K562 (cell line): ENCODE data around the gene NUTF2. TPM values are rescaled to one million over a fixed set of nuclear protein-coding genes. Genes with fewer than 3 reads are reported as not detected.

Source experiments
- ATAC-seq: fragments of 200-7000 bp; cut with Tn5 transposase; 3 replicates; pipeline ENCODE4 v1.9.1; 2020; ENCODE audit warnings: moderate library complexity
- BruUV-seq: library from RNA; stranded (reverse); fragments of 400-500 nt; replicated peaks from 2 replicates; lab custom pipeline; 2021; lab: Mats Ljungman, UMichigan
- CTCF ChIA-PET: fragments of 300-600 bp; formaldehyde crosslinking; extraction: SDS; loops from one replicate; lab custom pipeline; 2021; ENCODE audit warnings: low intra/inter-chr PET ratio; lab: Yijun Ruan, JAX
- POLR2A ChIA-PET: fragments of 300-600, 350-650 bp; sonication (Branson Sonifier 250); formaldehyde crosslinking; extraction: SDS; loops from one replicate; lab custom pipeline; 2021; ENCODE audit warnings: antibody characterized with exemption, inconsistent platforms; lab: Yijun Ruan, JAX
- DNase-seq, 4 experiments: peaks; one replicate each; pipeline versions ENCODE4 v3.0.0 to v3.0.0-alpha.2; 2011 to 2018; ENCODE audit warnings: low spot score in 3 of 4, mixed read lengths in 3 of 4; ENCODE audit errors: extremely low read depth in 1 of 4
- FAIRE-seq: peaks from 2 replicates; lab custom pipeline; 2011; peaks lifted over from hg19 to GRCh38; lab: Jason Lieb, UNC
- H2AFZ ChIP-seq: 2 replicates; pipeline ENCODE4 v1.6.0; 2011; ENCODE audit warnings: low read depth, low read length, control low read depth, inconsistent platforms
- H3K27ac ChIP-seq: fragments of 200-600 bp; 3 replicates; pipeline ENCODE4 v1.8.0; 2011; ENCODE audit warnings: low read depth, mild to moderate bottlenecking, control low read depth, inconsistent platforms, low read length, moderate library complexity, mixed read lengths; ENCODE audit errors: extremely low read depth
- H3K27me3 ChIP-seq, 2 experiments: fragments of 300-600 bp in 1 of 2; 2 replicates in 1 of 2; 3 replicates in 1 of 2; pipeline versions ENCODE4 v1.6.0 to v1.8.0; 2011; ENCODE audit warnings: inconsistent platforms in 2 of 2, low read length in 2 of 2, mild to moderate bottlenecking in 1 of 2, mixed read lengths in 1 of 2, moderate library complexity in 1 of 2; ENCODE audit not compliant: control insufficient read depth in 2 of 2, insufficient read depth in 2 of 2
- H3K36me3 ChIP-seq: fragments of 300-600 bp; 3 replicates; pipeline ENCODE4 v1.8.0; 2011; ENCODE audit warnings: mild to moderate bottlenecking, low read length, inconsistent platforms; ENCODE audit not compliant: control insufficient read depth, insufficient read depth
- H3K4me1 ChIP-seq, 2 experiments: fragments of 200-600 bp in 1 of 2; replicated peaks in 1 of 2; 2 replicates in 1 of 2; 3 replicates in 1 of 2; pipeline versions ENCODE4 v1.5.1 to v1.8.0; 2011; ENCODE audit warnings: inconsistent platforms in 2 of 2, low read length in 2 of 2, mild to moderate bottlenecking in 1 of 2, mixed read lengths in 1 of 2, moderate library complexity in 1 of 2; ENCODE audit not compliant: control insufficient read depth in 2 of 2, insufficient read depth in 2 of 2
- H3K4me2 ChIP-seq: 2 replicates; pipeline ENCODE4 v1.6.1; 2011; ENCODE audit warnings: low read length, control low read depth, inconsistent platforms, mixed read lengths; ENCODE audit not compliant: insufficient read depth
- H3K4me3 ChIP-seq: fragments of 200-600 bp; sonication (generic), shearing (Covaris generic); 2 replicates; pipeline ENCODE4 v1.5.1; 2016; ENCODE audit warnings: control low read depth, inconsistent platforms
- H3K79me2 ChIP-seq: fragments of 200-600 bp; 3 replicates; pipeline ENCODE4 v1.8.0; 2011; ENCODE audit warnings: low read length, inconsistent platforms; ENCODE audit not compliant: control insufficient read depth, insufficient read depth
- H3K9ac ChIP-seq, 2 experiments: 2 replicates each; pipeline versions ENCODE4 v1.6.0 to v1.6.1; 2011; ENCODE audit warnings: low read depth in 2 of 2, low read length in 2 of 2, control low read depth in 1 of 2, inconsistent platforms in 1 of 2, mild to moderate bottlenecking in 1 of 2, mixed read lengths in 1 of 2; ENCODE audit not compliant: insufficient read depth in 1 of 2
- H3K9me1 ChIP-seq: one replicate; pipeline ENCODE4 v1.6.0; 2011; ENCODE audit warnings: inconsistent platforms, mild to moderate bottlenecking, low read length, moderate library complexity; ENCODE audit not compliant: control insufficient read depth, insufficient read depth
- H3K9me3 ChIP-seq: replicated peaks from 2 replicates; pipeline ENCODE4 v1.5.1; 2011; ENCODE audit warnings: low read depth, low read length, inconsistent platforms; ENCODE audit not compliant: control insufficient read depth, insufficient read depth
- H4K20me1 ChIP-seq: replicated peaks from 2 replicates; pipeline ENCODE4 v1.6.1; 2011; ENCODE audit warnings: low read length, inconsistent platforms, mixed read lengths; ENCODE audit not compliant: control insufficient read depth, insufficient read depth
- BACH1 ChIP-seq: fragments of 200-800 bp; sonication (Bioruptor generic); IDR thresholded peaks from 2 replicates; pipeline ENCODE4 v1.6.1; 2016; ENCODE audit warnings: missing genetic modification characterization, missing compliant biosample characterization
- BDP1 ChIP-seq: IDR thresholded peaks from 3 replicates; pipeline ENCODE4 v1.6.1; 2011; ENCODE audit not compliant: insufficient read length, insufficient read depth
- ETS2 ChIP-seq: IDR thresholded peaks from 2 replicates; pipeline ENCODE4 v1.6.1; 2016; ENCODE audit warnings: borderline replicate concordance, missing genetic modification characterization, mild to moderate bottlenecking, moderate library complexity, missing compliant biosample characterization; ENCODE audit not compliant: poor library complexity, severe bottlenecking
- EWSR1 ChIP-seq: fragments of 450-650 bp; IDR thresholded peaks from 2 replicates; pipeline ENCODE4 v1.6.1; 2018; ENCODE audit warnings: borderline replicate concordance, mild to moderate bottlenecking, low read depth, moderate library complexity; ENCODE audit not compliant: partially characterized antibody
- HLTF ChIP-seq: fragments of 450-650 bp; IDR thresholded peaks from 2 replicates; pipeline ENCODE4 v1.6.1; 2016
- RBM34 ChIP-seq: fragments of 200-400 bp; formaldehyde crosslinking; IDR thresholded peaks from 2 replicates; pipeline ENCODE4 v1.6.1; 2018; ENCODE audit warnings: low read length, borderline replicate concordance; ENCODE audit not compliant: insufficient read depth
- SNAPC5 ChIP-seq: fragments of 250-450 bp; sonication (Bioruptor Pico); IDR thresholded peaks from 2 replicates; pipeline ENCODE4 v1.8.0; 2021; ENCODE audit warnings: moderate library complexity, mild to moderate bottlenecking, inconsistent platforms
- SRSF7 ChIP-seq: fragments of 200-400 bp; formaldehyde crosslinking; optimal IDR thresholded peaks from 2 replicates; pipeline ENCODE3; 2017; ENCODE audit warnings: mild to moderate bottlenecking, low read depth, low read length
- ZFP30 ChIP-seq: fragments of 250-450 bp; sonication (Bioruptor Pico); IDR thresholded peaks from 2 replicates; pipeline ENCODE4 v1.8.0; 2022; ENCODE audit warnings: moderate library complexity, mild to moderate bottlenecking, inconsistent platforms, borderline replicate concordance
- ZKSCAN8 ChIP-seq: fragments of 200-800 bp; sonication (Bioruptor generic); IDR thresholded peaks from 2 replicates; pipeline ENCODE4 v1.6.1; 2016; ENCODE audit warnings: missing genetic modification characterization, missing compliant biosample characterization
- ZNF444 ChIP-seq: fragments of 250-450 bp; sonication (Bioruptor Pico); IDR thresholded peaks from 2 replicates; pipeline ENCODE4 v1.4.0; 2020; ENCODE audit warnings: mild to moderate bottlenecking, moderate library complexity
- ZNF609 ChIP-seq: sonication (generic); formaldehyde crosslinking; IDR thresholded peaks from 2 replicates; pipeline ENCODE4 v1.8.1; 2023; ENCODE audit warnings: missing genetic modification reagents, mild to moderate bottlenecking, borderline replicate concordance
- WGBS: fragments of 100-300 bp; shearing (Covaris generic); methylation state at CpG from one replicate; pipeline ENCODE4 v1.1.6; 2016; ENCODE audit warnings: low coverage, mixed read lengths; ENCODE audit not compliant: insufficient coverage; ENCODE audit errors: missing lambda C conversion rate; 5-methylcytosine and 5-hydroxymethylcytosine counted together
- in situ Hi-C: fragments of 300-500 bp; cut with MboI; formaldehyde crosslinking; loops from 4 replicates; pipeline ENCODE4 v1.15.0; 2018; ENCODE audit warnings: inconsistent platforms, mixed read lengths
- intact Hi-C: fragments of 100-400 bp; cut with micrococcal nuclease; formaldehyde crosslinking; loops from 2 replicates; pipeline ENCODE4 v1.14.2; 2022
- polyA plus RNA-seq, 8 experiments: library from polyadenylated mRNA; depleted of rRNA in 4 of 8; stranded (reverse) in 5 of 8; unstranded in 3 of 8; fragments of >200 nt; fragmentation: Nextera tagmentation in 2 of 8; fragmentation: Illumina TruSeq in 1 of 8; extraction: Ambion mirVana in 2 of 8; extraction: Trizol in 1 of 8; gene quantifications; 2 replicates each; pipeline versions ENCODE4 v1.2.1 to v1.2.3, GENCODE V29; 2011 to 2014; ENCODE audit warnings: inconsistent platforms in 1 of 8, missing spikeins in 1 of 8
- total RNA-seq, 7 experiments: library from RNA; depleted of rRNA in 6 of 7; stranded (reverse); fragments of >200 nt in 6 of 7; fragmentation: Illumina TruSeq in 2 of 7; extraction: Trizol in 2 of 7; gene quantifications; 2 replicates each; pipeline versions ENCODE4 v1.2.1 to v1.2.3, GENCODE V29; 2011 to 2021; ENCODE audit warnings: low replicate concordance in 1 of 7
- TF ChIP-seq, protein P1 (sequence below): sonication (generic); IDR thresholded peaks from 2 replicates; pipeline ENCODE4 v1.6.1; 2016
- TF ChIP-seq, protein P2 (sequence below), 2 experiments: fragments of 450-650 bp; IDR thresholded peaks; 2 replicates each; pipeline ENCODE4 v1.6.1; 2016

Gene NUTF2
- total and polyA plus RNA-seq, 9 of the 15 experiments (the other 6 are each of a cell fraction or from before 2014, with no cell fraction given): 106 to 248 (median 147) TPM

- Histone ChIP-seq H3K9me3 (no peaks in the 10 kb centered on the region), H3K4me3 (no peak overlapping the region), H3K4me2 (no peak overlapping the region), H3K27ac (no peak overlapping the region), H3K9ac (no peak overlapping the region), H3K79me2 (no peaks in the 10 kb centered on the region), H4K20me1 (peaks cover 2% of the 10 kb centered on the region; the same call in 1 of the 2 replicates), H3K9me1 (no peaks in the 10 kb centered on the region), H2AFZ (no peak overlapping the region), H3K36me3 (peaks cover 7% of the 10 kb centered on the region; the same call in 2 of the 3 replicates), H3K4me1 (peaks cover 0 to 6% of the 10 kb centered on the region in 2 experiments; a peak in 1 of 5 replicates), H3K27me3 (no peaks in the 10 kb centered on the region)
- intact Hi-C loops: no loop called here
- 70% methylated on average over 11 of the region's 11 CpGs for WGBS
- TF ChIP-seq BDP1 (no peak), ZKSCAN8 (CRISPR knock-in tag) (no peak), SNAPC5 (CRISPR knock-in tag) (no peak), ZFP30 (CRISPR knock-in tag) (no peak), SRSF7 (no peak), HLTF (no peak), BACH1 (tag) (no peak), RBM34 (no peak), ETS2 (tag) (no peak), ZNF609 (no peak), ZNF444 (CRISPR knock-in tag) (no peak), EWSR1 (no peak)
- TF ChIP-seq, protein P1, sequence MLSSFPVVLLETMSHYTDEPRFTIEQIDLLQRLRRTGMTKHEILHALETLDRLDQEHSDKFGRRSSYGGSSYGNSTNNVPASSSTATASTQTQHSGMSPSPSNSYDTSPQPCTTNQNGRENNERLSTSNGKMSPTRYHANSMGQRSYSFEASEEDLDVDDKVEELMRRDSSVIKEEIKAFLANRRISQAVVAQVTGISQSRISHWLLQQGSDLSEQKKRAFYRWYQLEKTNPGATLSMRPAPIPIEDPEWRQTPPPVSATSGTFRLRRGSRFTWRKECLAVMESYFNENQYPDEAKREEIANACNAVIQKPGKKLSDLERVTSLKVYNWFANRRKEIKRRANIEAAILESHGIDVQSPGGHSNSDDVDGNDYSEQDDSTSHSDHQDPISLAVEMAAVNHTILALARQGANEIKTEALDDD: no peak
- TF ChIP-seq, protein P2, sequence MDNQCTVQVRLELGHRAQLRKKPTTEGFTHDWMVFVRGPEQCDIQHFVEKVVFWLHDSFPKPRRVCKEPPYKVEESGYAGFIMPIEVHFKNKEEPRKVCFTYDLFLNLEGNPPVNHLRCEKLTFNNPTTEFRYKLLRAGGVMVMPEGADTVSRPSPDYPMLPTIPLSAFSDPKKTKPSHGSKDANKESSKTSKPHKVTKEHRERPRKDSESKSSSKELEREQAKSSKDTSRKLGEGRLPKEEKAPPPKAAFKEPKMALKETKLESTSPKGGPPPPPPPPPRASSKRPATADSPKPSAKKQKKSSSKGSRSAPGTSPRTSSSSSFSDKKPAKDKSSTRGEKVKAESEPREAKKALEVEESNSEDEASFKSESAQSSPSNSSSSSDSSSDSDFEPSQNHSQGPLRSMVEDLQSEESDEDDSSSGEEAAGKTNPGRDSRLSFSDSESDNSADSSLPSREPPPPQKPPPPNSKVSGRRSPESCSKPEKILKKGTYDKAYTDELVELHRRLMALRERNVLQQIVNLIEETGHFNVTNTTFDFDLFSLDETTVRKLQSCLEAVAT (IDR thresholded peaks at IDR 0.05): no peak
- DNase-seq (no peak), FAIRE-seq (no peak), ATAC-seq (no peak)
- no TSS peak for BruUV-seq
- in situ Hi-C loops: no loop called here
- ChIA-PET CTCF (no interaction called here), POLR2A (interaction anchor here (0.6 to 2.7 kb wide), 3 partner anchors 10 to 17 kb away, joined by 3 to 13 read pairs (median 6); partner anchors contain the start of gene PSKH1)
Observed at GRCh38 chr16:67907397-67908180, 60.9 kb downstream of the NUTF2 start.
